Mesendoderm (in vitro differentiated cells): ENCODE data around the gene PHF20.
"Not testable (repeated sequence)": the region's sequence is repeated elsewhere in the genome, so short reads cannot be mapped to it uniquely, and the experiment has no call there.

Experiments
- DNase-seq: peaks from one replicate; pipeline ENCODE4 v3.0.0; 2013
- H2AK5ac ChIP-seq: 2 replicates; pipeline ENCODE4 v1.6.1; 2013; ENCODE audit warnings: low read length, inconsistent platforms
- H2BK120ac ChIP-seq: 2 replicates; pipeline ENCODE4 v1.6.1; 2013; ENCODE audit warnings: low read depth, mild to moderate bottlenecking, low read length, moderate library complexity, mixed read lengths
- H2BK15ac ChIP-seq: replicated peaks from 2 replicates; pipeline ENCODE4 v1.6.1; 2013; ENCODE audit warnings: low read depth, mild to moderate bottlenecking, moderate library complexity
- H2BK5ac ChIP-seq: 2 replicates; pipeline ENCODE4 v1.6.1; 2013; ENCODE audit warnings: low read length, inconsistent platforms
- H3K18ac ChIP-seq: 2 replicates; pipeline ENCODE4 v1.6.1; 2013; ENCODE audit warnings: mild to moderate bottlenecking, low read length, mixed read lengths
- H3K23ac ChIP-seq: one replicate; pipeline ENCODE4 v1.6.1; 2013; ENCODE audit warnings: low read length
- H3K27ac ChIP-seq: 2 replicates; pipeline ENCODE4 v1.5.1; 2013; ENCODE audit warnings: low read depth, mild to moderate bottlenecking, inconsistent platforms, low read length, moderate library complexity
- H3K27me3 ChIP-seq: 2 replicates; pipeline ENCODE4 v1.6.1; 2013; ENCODE audit warnings: low read length, control low read depth, mild to moderate bottlenecking, inconsistent platforms; ENCODE audit not compliant: insufficient read depth, poor library complexity
- H3K36me3 ChIP-seq: 2 replicates; pipeline ENCODE4 v1.6.1; 2013; ENCODE audit warnings: low read length, inconsistent platforms; ENCODE audit not compliant: control insufficient read depth, insufficient read depth
- H3K4ac ChIP-seq: one replicate; pipeline ENCODE4 v1.6.1; 2013; ENCODE audit warnings: low read depth, mild to moderate bottlenecking, low read length, moderate library complexity
- H3K4me1 ChIP-seq: 2 replicates; pipeline ENCODE4 v1.6.1; 2013; ENCODE audit warnings: low read depth, low read length, inconsistent platforms; ENCODE audit not compliant: control insufficient read depth
- H3K4me2 ChIP-seq: 2 replicates; pipeline ENCODE4 v1.6.1; 2013; ENCODE audit warnings: low read length
- H3K4me3 ChIP-seq: 2 replicates; pipeline ENCODE4 v1.5.1; 2013; ENCODE audit warnings: mild to moderate bottlenecking, low read length
- H3K56ac ChIP-seq: one replicate; pipeline ENCODE4 v1.6.1; 2013; ENCODE audit warnings: low read length
- H3K79me1 ChIP-seq: 2 replicates; pipeline ENCODE4 v1.6.1; 2013; ENCODE audit warnings: low read length, inconsistent platforms
- H3K79me2 ChIP-seq: 2 replicates; pipeline ENCODE4 v1.6.1; 2013; ENCODE audit warnings: mild to moderate bottlenecking, low read length; ENCODE audit not compliant: control insufficient read depth, insufficient read depth
- H3K9ac ChIP-seq: 2 replicates; pipeline ENCODE4 v1.6.1; 2013; ENCODE audit warnings: low read length, inconsistent platforms
- H4K5ac ChIP-seq: one replicate; pipeline ENCODE4 v1.6.1; 2013; ENCODE audit warnings: low read length
- H4K8ac ChIP-seq: one replicate; pipeline ENCODE4 v1.6.1; 2013; ENCODE audit warnings: low read depth, mild to moderate bottlenecking, control low read depth, low read length, moderate library complexity
- WGBS: extraction: QIAGEN DNeasy Blood & Tissue Kit; methylation state at CpG from one replicate; pipeline ENCODE4 v1.1.7; 2013; ENCODE audit warnings: low lambda C conversion rate, missing lambda C conversion rate; ENCODE audit not compliant: insufficient coverage; ENCODE audit errors: extremely low coverage; 5-methylcytosine and 5-hydroxymethylcytosine counted together

PHF20 gene

DNA sequence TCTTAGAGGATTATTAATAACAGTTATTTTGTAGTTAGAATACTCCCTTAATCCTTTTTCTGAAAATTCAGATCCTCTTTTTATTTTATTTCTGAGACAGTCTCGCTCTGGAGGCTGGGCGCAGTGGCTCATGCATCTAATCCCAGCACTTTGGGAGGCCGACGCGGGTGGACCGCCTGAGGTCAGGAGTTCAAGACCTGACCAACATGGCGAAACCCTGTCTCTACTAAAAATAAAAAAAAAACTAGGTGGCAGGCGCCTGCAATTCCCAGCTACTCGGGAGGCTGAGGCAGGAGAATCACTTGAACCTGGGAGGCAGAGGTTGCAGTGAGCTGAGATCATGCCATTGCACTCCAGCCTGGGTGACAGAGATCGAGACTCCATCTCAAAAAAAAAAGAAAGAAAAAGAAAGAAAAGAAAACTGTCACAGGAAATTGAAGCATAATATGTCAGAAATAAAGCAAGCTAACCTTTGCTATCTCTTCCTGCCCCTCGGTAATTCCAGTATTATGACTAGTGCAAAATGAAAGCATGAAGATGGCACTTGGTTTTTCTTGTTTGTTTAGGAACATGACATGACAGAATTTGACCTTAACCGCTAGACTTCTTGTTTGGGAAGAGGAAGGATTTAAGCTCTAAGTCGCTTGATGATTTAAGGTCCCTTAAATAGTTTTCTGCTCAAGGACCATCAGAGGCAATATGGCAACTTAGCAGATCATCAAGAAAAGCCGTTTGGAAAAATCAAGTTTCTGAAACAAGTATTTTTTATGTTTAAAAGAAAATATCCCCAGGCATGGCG, 27.9 kb upstream of the PHF20 start:
- DNase-seq, result no peak
- no peak overlapping the region for H2BK5ac ChIP-seq
- H3K9ac ChIP-seq, result no peak overlapping the region
- no peak overlapping the region for H3K27ac ChIP-seq
- H3K4me2 ChIP-seq, result no peak overlapping the region
- no peak overlapping the region for H3K23ac ChIP-seq
- peaks cover 25% of the 10 kb centered on the region for H3K79me2 ChIP-seq
- WGBS, result no CpG with 5 or more reads among the region's 15 CpGs
- H2BK15ac ChIP-seq, result no peak overlapping the region
- H4K8ac ChIP-seq, result no peak overlapping the region
- H3K36me3 ChIP-seq, result peaks cover 5% of the 10 kb centered on the region
- H3K79me1 ChIP-seq, result peaks cover 1% of the 10 kb centered on the region
- H3K18ac ChIP-seq, result no peak overlapping the region
- no peak overlapping the region for H2AK5ac ChIP-seq
- peak overlapping the region; percentile 28 for H3K56ac ChIP-seq
- no peak overlapping the region for H4K5ac ChIP-seq
- no peak overlapping the region for H2BK120ac ChIP-seq
- H3K4me3 ChIP-seq, result no peak overlapping the region
- peaks cover 4% of the 10 kb centered on the region for H3K4me1 ChIP-seq
- no peaks in the 10 kb centered on the region for H3K27me3 ChIP-seq
- no peak overlapping the region for H3K4ac ChIP-seq

DNA sequence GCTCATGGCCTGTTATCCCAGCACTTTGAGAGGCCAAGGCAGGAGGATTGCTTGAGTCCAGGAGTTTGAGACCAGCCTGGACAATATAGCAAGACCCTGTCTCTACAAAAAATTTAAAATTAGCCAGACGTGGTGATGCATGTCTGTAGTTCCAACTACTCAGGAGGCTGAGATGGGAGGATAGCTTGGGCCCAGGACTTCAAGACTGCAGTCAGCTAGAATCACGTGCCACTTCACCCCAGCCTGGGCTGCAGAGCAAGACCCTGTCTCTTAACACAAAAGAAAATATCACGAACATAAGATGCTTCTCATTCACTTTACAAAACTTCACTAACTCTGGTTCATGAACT, 27.3 kb upstream of the PHF20 start:
- H3K79me1 ChIP-seq, result not testable (repeated sequence)

DNA sequence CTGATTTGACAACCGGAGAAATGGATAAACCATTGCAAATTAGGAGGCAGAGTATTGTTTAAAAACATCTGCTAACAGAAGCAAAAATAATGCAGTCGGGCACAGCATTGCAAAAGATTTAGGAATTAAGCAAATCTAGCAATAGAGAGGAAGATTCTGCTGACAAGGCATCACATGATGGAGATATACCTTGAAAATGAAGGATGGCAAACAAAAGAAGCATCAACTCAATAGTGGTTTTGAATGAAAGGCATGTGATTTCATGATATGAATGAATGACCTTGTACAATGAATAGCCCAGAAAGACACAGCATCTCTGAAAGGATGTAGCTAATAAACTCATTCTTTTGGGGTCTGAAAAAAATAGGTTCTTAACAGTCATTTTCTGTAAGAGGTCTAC, 21.2 kb upstream of the PHF20 start:
- no peak overlapping the region for H2BK5ac ChIP-seq
- H3K79me1 ChIP-seq, result no peaks in the 10 kb centered on the region
- no peak overlapping the region for H2AK5ac ChIP-seq
- DNase-seq, result no peak
- H3K36me3 ChIP-seq, result no peaks in the 10 kb centered on the region
- H3K4me2 ChIP-seq, result no peak overlapping the region
- no peak overlapping the region for H3K27ac ChIP-seq
- no peak overlapping the region for H3K18ac ChIP-seq
- H4K5ac ChIP-seq, result no peak overlapping the region
- H3K27me3 ChIP-seq, result no peaks in the 10 kb centered on the region
- no peaks in the 10 kb centered on the region for H3K79me2 ChIP-seq
- no peak overlapping the region for H3K9ac ChIP-seq
- no peak overlapping the region for H3K4ac ChIP-seq
- no peak overlapping the region for H2BK120ac ChIP-seq
- no peaks in the 10 kb centered on the region for H3K4me1 ChIP-seq
- no peak overlapping the region for H4K8ac ChIP-seq
- H3K56ac ChIP-seq, result no peak overlapping the region
- H2BK15ac ChIP-seq, result no peak overlapping the region
- H3K23ac ChIP-seq, result no peak overlapping the region
- WGBS, result no CpG with 5 or more reads among the region's 2 CpGs
- no peak overlapping the region for H3K4me3 ChIP-seq

More for the DNA sequence above, 27.3 kb upstream of the PHF20 start:
- not testable (repeated sequence) for H2BK5ac ChIP-seq, DNase-seq, H3K9ac ChIP-seq, H3K23ac ChIP-seq, H3K18ac ChIP-seq, H2AK5ac ChIP-seq, H3K56ac ChIP-seq, H3K27me3 ChIP-seq, H3K4ac ChIP-seq, H3K4me2 ChIP-seq, H2BK15ac ChIP-seq, H3K27ac ChIP-seq, H2BK120ac ChIP-seq, H4K5ac ChIP-seq, H3K4me1 ChIP-seq, H3K36me3 ChIP-seq, H4K8ac ChIP-seq, H3K4me3 ChIP-seq
- peaks cover 22% of the 10 kb centered on the region for H3K79me2 ChIP-seq
- no CpG with 5 or more reads among the region's 3 CpGs for WGBS

DNA sequence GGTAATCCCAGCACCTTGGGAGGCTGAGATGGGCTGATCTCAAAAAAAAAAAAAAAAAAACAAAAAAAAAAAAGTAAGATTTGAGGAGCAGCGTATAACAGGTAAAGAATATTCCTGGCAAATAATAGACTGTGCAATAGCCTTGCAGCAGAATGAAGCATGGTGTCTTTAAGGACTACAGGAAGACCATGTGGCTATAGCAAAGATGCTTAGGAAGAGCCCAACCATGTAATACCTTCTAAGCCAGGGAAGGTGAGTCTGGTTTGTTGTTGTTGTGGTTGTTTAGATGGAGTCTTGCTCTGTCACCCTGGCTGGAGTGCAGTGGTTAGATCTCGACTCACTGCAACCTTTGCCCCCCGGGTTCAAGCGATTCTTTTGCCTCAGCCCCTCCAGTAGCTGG, 15.4 kb upstream of the PHF20 start:
- Histone ChIP-seq H4K5ac (no peak overlapping the region), H3K27ac (no peak overlapping the region), H3K27me3 (no peaks in the 10 kb centered on the region), H3K18ac (no peak overlapping the region), H3K36me3 (no peaks in the 10 kb centered on the region), H4K8ac (no peak overlapping the region), H3K4me1 (no peaks in the 10 kb centered on the region), H3K4me2 (no peak overlapping the region), H3K23ac (no peak overlapping the region), H2BK5ac (no peak overlapping the region), H2AK5ac (no peak overlapping the region), H2BK15ac (no peak overlapping the region), H3K4ac (no peak overlapping the region), H2BK120ac (no peak overlapping the region), H3K79me1 (no peaks in the 10 kb centered on the region), H3K9ac (no peak overlapping the region), H3K4me3 (no peak overlapping the region), H3K79me2 (no peaks in the 10 kb centered on the region), H3K56ac (no peak overlapping the region)
- WGBS, result no CpG with 5 or more reads among the region's 4 CpGs
- DNase-seq, result no peak

DNA sequence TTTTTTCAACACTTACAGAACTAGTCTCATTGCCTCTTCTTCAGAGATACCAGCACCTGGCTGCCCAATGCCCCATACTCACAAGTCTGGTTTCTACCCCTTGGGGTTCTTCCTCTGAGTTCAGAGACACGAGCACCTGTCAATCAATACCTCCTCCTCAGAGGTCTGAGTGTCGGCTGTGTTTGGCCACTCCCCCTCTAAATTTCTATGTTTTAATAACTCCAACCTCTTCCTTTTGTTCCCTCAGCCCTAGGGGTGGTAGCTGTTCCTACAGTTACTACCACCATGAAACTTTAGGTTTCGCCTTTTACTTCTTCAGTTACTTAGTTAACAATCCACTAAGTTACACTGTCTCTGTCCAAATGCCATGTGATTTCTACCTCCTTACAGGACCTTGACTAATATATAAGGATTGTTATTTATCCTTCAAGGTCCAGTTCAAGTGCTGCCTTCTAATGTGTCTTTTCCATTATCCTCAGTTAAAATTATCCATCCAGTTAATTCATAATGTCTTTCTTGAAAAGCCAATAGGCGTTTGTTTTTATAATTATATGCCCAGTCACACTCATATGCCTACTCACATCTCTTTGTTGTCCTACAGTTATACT, 14.6 kb upstream of the PHF20 start:
- Histone ChIP-seq H3K27ac (no peak overlapping the region), H2AK5ac (no peak overlapping the region), H3K4me2 (no peak overlapping the region), H3K79me1 (no peaks in the 10 kb centered on the region), H4K8ac (no peak overlapping the region), H3K4me1 (no peaks in the 10 kb centered on the region), H2BK5ac (no peak overlapping the region), H2BK120ac (no peak overlapping the region), H3K27me3 (no peaks in the 10 kb centered on the region), H3K9ac (no peak overlapping the region), H3K36me3 (no peaks in the 10 kb centered on the region), H3K23ac (no peak overlapping the region), H4K5ac (no peak overlapping the region), H2BK15ac (no peak overlapping the region), H3K4me3 (no peak overlapping the region), H3K56ac (no peak overlapping the region), H3K79me2 (no peaks in the 10 kb centered on the region), H3K18ac (no peak overlapping the region), H3K4ac (no peak overlapping the region)
- no peak for DNase-seq
- no CpG with 5 or more reads among the region's 4 CpGs for WGBS
